NCI-H2081 (cell line): ENCODE data around the gene UBE2B.
A peak's percentile ranks its signal among the peaks of the same experiment; 100 is the strongest.
"Not testable (repeated sequence)": the region's sequence is repeated elsewhere in the genome, so short reads cannot be mapped to it uniquely, and the experiment has no call there.

Source experiments
- DNase-seq, 2 experiments: peaks; one replicate each; lab custom pipeline; 2025; lab: John Stamatoyannopoulos, UW

The UBE2B gene

GRCh38 chr5:134370871-134371833 lies at the start of gene UBE2B:
UBE2B (plus strand) TSS chr5:134371569; CDS start chr5:134371596, 27 bp downstream.
- DNase-seq, result peak; percentile 96 to 98

- DNase-seq, result no peak
Observed at GRCh38 chr5:134327327-134327726, 44.0 kb upstream of the UBE2B start.

- no peak for DNase-seq
Observed at GRCh38 chr5:134328619-134329018, 42.8 kb upstream of the UBE2B start.

GRCh38 chr5:134336833-134337232 lies 34.5 kb upstream of the UBE2B start:
- DNase-seq, result not testable (repeated sequence)

- not testable (repeated sequence) for DNase-seq
Observed at GRCh38 chr5:134343500-134343899, 27.9 kb upstream of the UBE2B start.

- DNase-seq, result not testable (repeated sequence)
Observed at GRCh38 chr5:134345476-134345875, 25.9 kb upstream of the UBE2B start.

GRCh38 chr5:134345996-134346395 lies 25.4 kb upstream of the UBE2B start:
- no peak for DNase-seq

- no peak for DNase-seq
Observed at GRCh38 chr5:134349463-134349862, 21.9 kb upstream of the UBE2B start.

GRCh38 chr5:134355681-134356080 lies 15.7 kb upstream of the UBE2B start:
- no peak for DNase-seq

GRCh38 chr5:134365604-134366003 lies 5.8 kb upstream of the UBE2B start:
- no peak for DNase-seq

GRCh38 chr5:134370311-134370870 lies 978 bp upstream of the UBE2B start:
- no peak for DNase-seq

GRCh38 chr5:134371834-134372340 lies 518 bp downstream of the UBE2B start:
- peak in 1 of 2 experiments; percentile 33 for DNase-seq

- not testable (repeated sequence) for DNase-seq
Observed at GRCh38 chr5:134373633-134374032, 2.3 kb downstream of the UBE2B start.

GRCh38 chr5:134374232-134374631 lies 2.9 kb downstream of the UBE2B start:
- no peak for DNase-seq

GRCh38 chr5:134380346-134380745 lies 9.0 kb downstream of the UBE2B start:
- DNase-seq, result no peak

GRCh38 chr5:134382204-134382603 lies 10.8 kb downstream of the UBE2B start:
- DNase-seq, result not testable (repeated sequence)

GRCh38 chr5:134383980-134384697 lies 12.8 kb downstream of the UBE2B start:
- DNase-seq, result no peak

- DNase-seq, result no peak
Observed at GRCh38 chr5:134387443-134387842, 16.1 kb downstream of the UBE2B start.

- DNase-seq, result no peak
Observed at GRCh38 chr5:134392301-134392700, 20.9 kb downstream of the UBE2B start.

- no peak for DNase-seq
Observed at GRCh38 chr5:134394932-134395331, 23.6 kb downstream of the UBE2B start.

GRCh38 chr5:134396274-134396673 lies 24.9 kb downstream of the UBE2B start:
- DNase-seq, result no peak

- no peak for DNase-seq
Observed at GRCh38 chr5:134397196-134397595, 25.8 kb downstream of the UBE2B start.
